Thyroid gland (tissue), 4 donors: ENCODE measurements around the gene SEMA6A.

Experiments
- POLR2A ChIP-seq, 2 donors: fragments of 450-650 bp; IDR thresholded peaks; one replicate each; pipeline ENCODE4 v1.6.1; 2017; ENCODE audit warnings: antibody characterized with exemption in 2 of 2, mild to moderate bottlenecking in 2 of 2, moderate library complexity in 1 of 2
- TF ChIP-seq, protein P1 (sequence below), 6 experiments: fragments of 200-600 bp in 3 of 6; fragments of 450-650 bp in 3 of 6; sonication (generic) in 3 of 6; IDR thresholded peaks; one replicate each; pipeline ENCODE4 v1.5.1; 2016 to 2019; ENCODE audit warnings: antibody characterized with exemption in 6 of 6, mild to moderate bottlenecking in 2 of 6, inconsistent platforms in 1 of 6, moderate library complexity in 1 of 6

DNA sequence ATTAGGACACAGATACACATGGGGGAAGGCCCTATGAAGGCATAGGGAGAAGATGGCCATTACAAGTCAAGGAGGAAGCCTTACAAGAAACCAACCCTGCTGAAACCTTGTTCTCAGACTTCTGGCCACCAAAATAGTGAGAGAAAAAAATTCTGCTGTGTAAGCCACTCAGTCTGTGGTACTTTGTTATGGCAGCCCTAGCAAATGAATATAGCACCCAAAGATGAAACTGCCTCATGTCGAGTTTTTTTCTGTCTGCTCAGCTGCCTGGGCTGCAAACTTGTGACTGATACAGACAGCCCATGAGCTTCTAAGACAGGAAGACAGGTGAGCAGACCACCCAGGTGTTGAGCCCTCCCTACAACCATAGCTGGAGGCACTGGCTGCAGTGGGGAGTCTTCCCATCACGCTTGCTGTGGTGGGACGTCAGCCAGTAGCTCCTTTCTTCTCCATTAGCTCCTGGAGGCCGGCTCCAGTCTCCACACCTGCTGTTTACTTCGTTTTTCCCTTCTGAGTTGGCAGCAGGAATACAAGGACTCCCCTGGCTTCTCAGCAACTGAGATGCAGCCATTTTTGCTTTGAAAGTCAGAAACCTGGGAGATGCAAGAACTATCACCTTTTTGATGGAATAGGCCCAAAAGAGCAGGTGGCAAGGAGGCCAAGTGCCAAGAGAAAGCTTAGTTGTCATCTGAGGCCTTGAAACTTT lies 164.9 kb downstream of the SEMA6A start:
- TF ChIP-seq POLR2A (IDR thresholded peaks at IDR 0.05), result no peak
- TF ChIP-seq, protein P1, sequence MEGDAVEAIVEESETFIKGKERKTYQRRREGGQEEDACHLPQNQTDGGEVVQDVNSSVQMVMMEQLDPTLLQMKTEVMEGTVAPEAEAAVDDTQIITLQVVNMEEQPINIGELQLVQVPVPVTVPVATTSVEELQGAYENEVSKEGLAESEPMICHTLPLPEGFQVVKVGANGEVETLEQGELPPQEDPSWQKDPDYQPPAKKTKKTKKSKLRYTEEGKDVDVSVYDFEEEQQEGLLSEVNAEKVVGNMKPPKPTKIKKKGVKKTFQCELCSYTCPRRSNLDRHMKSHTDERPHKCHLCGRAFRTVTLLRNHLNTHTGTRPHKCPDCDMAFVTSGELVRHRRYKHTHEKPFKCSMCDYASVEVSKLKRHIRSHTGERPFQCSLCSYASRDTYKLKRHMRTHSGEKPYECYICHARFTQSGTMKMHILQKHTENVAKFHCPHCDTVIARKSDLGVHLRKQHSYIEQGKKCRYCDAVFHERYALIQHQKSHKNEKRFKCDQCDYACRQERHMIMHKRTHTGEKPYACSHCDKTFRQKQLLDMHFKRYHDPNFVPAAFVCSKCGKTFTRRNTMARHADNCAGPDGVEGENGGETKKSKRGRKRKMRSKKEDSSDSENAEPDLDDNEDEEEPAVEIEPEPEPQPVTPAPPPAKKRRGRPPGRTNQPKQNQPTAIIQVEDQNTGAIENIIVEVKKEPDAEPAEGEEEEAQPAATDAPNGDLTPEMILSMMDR (IDR thresholded peaks at IDR 0.05), result no peak
